Effector memory CD4-positive, alpha-beta T cell (primary cell): Measurements from ENCODE around the gene TMEM14A.
"Not testable (repeated sequence)": the region's sequence is repeated elsewhere in the genome, so short reads cannot be mapped to it uniquely, and the experiment has no call there.

Source experiments
- DNase-seq, 3 donors: peaks; one replicate each; pipeline ENCODE4 v3.0.0-alpha.2; 2020
- H3K27ac ChIP-seq: 2 replicates; pipeline ENCODE4 v1.7.0; 2013; ENCODE audit warnings: mild to moderate bottlenecking, low read length, moderate library complexity; ENCODE audit not compliant: insufficient read depth, poor library complexity, severe bottlenecking
- H3K27me3 ChIP-seq: replicated peaks from 2 replicates; pipeline ENCODE4 v1.7.0; 2013; ENCODE audit warnings: mild to moderate bottlenecking, low read length; ENCODE audit not compliant: insufficient read depth, control insufficient read depth, poor library complexity, severe bottlenecking
- H3K36me3 ChIP-seq: 2 replicates; pipeline ENCODE4 v1.7.0; 2013; ENCODE audit warnings: mild to moderate bottlenecking, low read length, moderate library complexity; ENCODE audit not compliant: control insufficient read depth, insufficient read depth
- H3K4me1 ChIP-seq: 2 replicates; pipeline ENCODE4 v1.7.0; 2013; ENCODE audit warnings: low read length, mild to moderate bottlenecking; ENCODE audit not compliant: control insufficient read depth, insufficient read depth, poor library complexity, severe bottlenecking
- H3K4me3 ChIP-seq: 2 replicates; pipeline ENCODE4 v1.7.0; 2013; ENCODE audit warnings: low read length, low read depth, mild to moderate bottlenecking; ENCODE audit not compliant: insufficient read depth, poor library complexity, severe bottlenecking
- H3K9me3 ChIP-seq: 2 replicates; pipeline ENCODE4 v1.7.0; 2013; ENCODE audit warnings: mild to moderate bottlenecking, low read length, moderate library complexity; ENCODE audit not compliant: control insufficient read depth

Gene TMEM14A

DNA sequence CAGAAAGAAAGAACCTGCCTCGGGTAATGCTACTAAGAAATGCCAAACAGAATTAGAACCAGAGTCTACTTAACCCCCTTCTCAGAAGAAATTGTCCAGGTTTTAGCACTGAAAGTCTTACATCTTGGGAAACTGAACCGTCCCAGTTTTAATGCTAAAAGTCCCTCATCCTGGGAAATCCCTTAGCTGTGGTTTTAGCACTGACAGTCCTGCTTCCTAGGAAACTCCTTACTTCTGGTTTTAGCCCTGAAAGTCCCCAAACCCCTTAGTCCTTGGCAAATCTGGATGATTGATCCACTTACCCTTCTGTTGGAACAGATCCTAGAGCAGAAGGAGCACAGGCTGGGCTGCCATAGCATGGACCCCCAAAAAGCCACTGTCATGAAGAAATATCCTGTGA, 4.8 kb upstream of the TMEM14A start:
- no peaks in the 10 kb centered on the region for H3K36me3 ChIP-seq
- no peak overlapping the region for H3K27ac ChIP-seq
- no peak for DNase-seq
- peaks cover 14% of the 10 kb centered on the region for H3K4me1 ChIP-seq
- no peak overlapping the region for H3K4me3 ChIP-seq
- no peaks in the 10 kb centered on the region for H3K27me3 ChIP-seq
- no peaks in the 10 kb centered on the region for H3K9me3 ChIP-seq

DNA sequence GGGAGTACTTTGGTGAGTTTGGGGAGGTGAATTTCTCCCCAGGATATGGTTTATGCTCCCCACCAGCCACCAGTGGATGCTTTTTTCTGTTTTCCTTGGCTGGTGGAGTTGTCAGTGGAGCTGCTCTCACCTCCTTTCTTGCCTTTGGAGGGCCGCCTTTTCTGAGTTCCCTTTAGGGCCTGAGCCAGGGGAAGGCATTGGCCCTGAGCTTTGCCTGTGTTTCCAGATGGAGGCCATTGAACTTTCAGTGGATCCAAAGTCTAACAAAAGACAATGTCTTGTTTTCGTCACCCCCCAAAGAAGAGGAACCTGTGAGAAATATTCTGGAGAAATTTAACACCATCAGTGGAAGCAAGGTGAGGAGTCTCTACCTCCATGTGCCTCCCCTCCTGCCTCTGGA, 4.4 kb upstream of the TMEM14A start:
- H3K27ac ChIP-seq: no peak overlapping the region
- H3K4me3 ChIP-seq: no peak overlapping the region

DNA sequence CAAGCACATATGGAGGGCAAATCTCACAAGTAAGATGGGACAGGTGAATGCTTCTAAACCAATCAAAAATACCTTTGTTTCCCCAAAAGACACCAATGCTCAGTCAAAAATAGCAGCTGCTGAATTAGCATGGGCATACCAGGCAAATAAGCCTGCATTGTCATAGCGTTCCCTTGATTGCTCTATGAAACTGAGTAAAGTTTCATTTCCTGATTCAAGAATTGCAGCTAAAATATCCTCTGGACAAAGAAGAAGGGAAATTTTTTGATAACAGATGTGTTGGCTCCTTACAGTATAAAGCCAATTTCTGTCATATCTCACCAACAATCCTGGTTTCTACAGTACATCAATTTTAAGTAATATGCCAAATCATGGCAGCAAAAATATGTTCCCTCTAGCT, 3.3 kb upstream of the TMEM14A start:
- no peak overlapping the region for H3K4me3 ChIP-seq
- no peak overlapping the region for H3K27ac ChIP-seq

More for the DNA sequence above, 4.4 kb upstream of the TMEM14A start:
- peaks cover 18% of the 10 kb centered on the region for H3K4me1 ChIP-seq
- DNase-seq: no peak
- no peaks in the 10 kb centered on the region for H3K27me3 ChIP-seq
- no peaks in the 10 kb centered on the region for H3K36me3 ChIP-seq
- H3K9me3 ChIP-seq: no peaks in the 10 kb centered on the region

DNA sequence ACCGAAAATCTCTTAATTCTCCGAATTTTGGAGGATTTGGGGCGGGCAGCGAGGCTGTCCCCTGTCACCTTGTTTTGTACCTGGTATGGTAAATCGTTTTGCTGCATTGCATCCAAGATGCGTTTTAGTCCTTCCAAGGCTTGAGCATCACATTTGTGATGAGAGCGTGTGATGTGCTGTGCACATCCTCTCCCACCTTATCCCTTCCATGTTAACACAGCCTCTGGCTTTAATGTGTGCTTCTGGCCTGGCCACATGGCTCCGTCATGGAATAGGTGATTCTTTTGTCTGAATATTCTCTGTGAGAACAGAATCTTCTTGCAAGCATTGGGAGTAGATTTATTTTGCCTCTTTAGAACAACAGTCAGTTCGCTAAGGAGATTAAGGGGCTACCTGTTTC, 763 bp downstream of the TMEM14A start:
- Histone ChIP-seq H3K27me3 (no peaks in the 10 kb centered on the region), H3K36me3 (no peaks in the 10 kb centered on the region), H3K4me1 (peaks cover 17% of the 10 kb centered on the region), H3K9me3 (no peaks in the 10 kb centered on the region), H3K27ac (no peak overlapping the region), H3K4me3 (peak overlapping the region; percentile 74)
- DNase-seq: no peak

More for the DNA sequence above, 3.3 kb upstream of the TMEM14A start:
- H3K4me1 ChIP-seq: peaks cover 25% of the 10 kb centered on the region
- DNase-seq: no peak
- no peaks in the 10 kb centered on the region for H3K36me3 ChIP-seq
- H3K27me3 ChIP-seq: no peaks in the 10 kb centered on the region
- no peaks in the 10 kb centered on the region for H3K9me3 ChIP-seq

DNA sequence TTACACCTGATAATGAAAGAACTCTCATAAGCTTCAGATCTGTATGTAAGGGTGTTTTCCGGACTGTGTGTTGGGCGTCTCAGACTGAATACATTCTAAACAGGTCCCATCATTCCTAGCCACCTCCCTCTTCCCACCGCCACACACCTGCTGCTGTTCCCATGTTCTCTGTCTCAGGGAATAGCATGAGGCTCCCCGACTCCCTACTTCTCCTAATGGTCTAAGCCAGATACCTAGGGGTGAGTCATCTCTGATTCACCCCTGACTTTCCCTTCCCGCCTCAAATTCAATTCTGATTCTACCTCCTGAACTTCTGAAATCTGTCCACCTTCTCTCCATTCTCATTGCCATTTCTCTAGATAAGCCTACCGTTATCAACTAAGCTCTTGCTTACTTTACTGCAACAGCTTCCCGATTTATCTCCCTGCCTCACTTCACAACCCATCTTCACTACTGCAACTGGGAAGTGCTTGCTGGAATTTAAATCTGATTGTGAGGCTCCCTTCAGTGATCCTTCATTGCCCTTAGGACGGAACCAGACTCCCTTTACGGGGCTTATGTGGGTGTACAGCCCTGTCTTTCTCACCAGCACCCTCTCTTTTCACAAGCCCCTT, 1.6 kb downstream of the TMEM14A start:
- Histone ChIP-seq H3K9me3 (no peaks in the 10 kb centered on the region), H3K4me1 (peaks cover 17% of the 10 kb centered on the region)
- DNase-seq: no peak

DNA sequence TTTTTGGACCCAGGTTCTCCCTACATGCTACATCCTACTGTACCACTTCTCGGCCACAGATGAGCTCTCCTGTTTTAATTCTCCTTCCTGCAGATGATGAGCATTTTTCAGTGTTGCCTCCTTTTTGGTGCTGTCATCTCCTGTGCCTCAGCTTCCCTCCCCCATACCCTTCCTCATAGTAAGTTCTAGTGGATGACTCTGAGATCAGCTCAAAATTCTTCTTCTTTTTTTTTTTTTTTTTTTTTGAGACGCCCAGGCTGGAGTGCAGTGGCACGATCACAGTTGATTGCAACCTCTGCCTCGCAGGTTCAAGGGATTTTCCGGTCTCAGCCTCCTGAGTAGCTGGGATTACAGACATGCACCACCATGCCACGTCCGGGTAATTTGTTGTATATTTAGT, 3.8 kb downstream of the TMEM14A start:
- Histone ChIP-seq H3K27me3 (no peaks in the 10 kb centered on the region), H3K36me3 (peaks cover 4% of the 10 kb centered on the region)
- no peak for DNase-seq

More for the DNA sequence above, 1.6 kb downstream of the TMEM14A start:
- Histone ChIP-seq H3K36me3 (no peaks in the 10 kb centered on the region), H3K27ac (no peak overlapping the region), H3K27me3 (no peaks in the 10 kb centered on the region), H3K4me3 (no peak overlapping the region)

DNA sequence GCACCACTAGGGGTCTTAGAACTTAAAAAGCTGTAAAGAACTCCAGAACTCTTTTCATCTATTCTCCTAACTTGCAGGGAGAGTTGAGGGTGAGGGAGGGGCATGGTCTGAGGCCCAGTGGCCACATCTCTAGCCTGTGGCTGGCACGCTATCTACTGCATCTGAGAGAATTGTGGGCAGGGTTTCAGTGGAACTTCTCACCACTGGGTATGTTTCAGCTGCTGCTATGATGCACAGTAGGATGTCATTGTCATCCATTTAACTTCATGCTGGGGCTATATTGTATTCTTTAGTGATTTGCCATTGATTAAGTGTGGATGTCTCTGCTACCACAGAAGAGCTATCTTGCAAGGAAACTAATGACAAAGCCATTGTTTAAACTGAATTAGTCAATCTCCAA, 4.5 kb downstream of the TMEM14A start:
- peaks cover 17% of the 10 kb centered on the region for H3K4me1 ChIP-seq
- H3K27me3 ChIP-seq: no peaks in the 10 kb centered on the region
- no peak overlapping the region for H3K27ac ChIP-seq
- H3K9me3 ChIP-seq: no peaks in the 10 kb centered on the region
- peaks cover 4% of the 10 kb centered on the region for H3K36me3 ChIP-seq
- DNase-seq: no peak
- H3K4me3 ChIP-seq: no peak overlapping the region

More for the DNA sequence above, 3.8 kb downstream of the TMEM14A start:
- no peak overlapping the region for H3K4me3 ChIP-seq
- peaks cover 17% of the 10 kb centered on the region for H3K4me1 ChIP-seq
- no peak overlapping the region for H3K27ac ChIP-seq
- no peaks in the 10 kb centered on the region for H3K9me3 ChIP-seq

DNA sequence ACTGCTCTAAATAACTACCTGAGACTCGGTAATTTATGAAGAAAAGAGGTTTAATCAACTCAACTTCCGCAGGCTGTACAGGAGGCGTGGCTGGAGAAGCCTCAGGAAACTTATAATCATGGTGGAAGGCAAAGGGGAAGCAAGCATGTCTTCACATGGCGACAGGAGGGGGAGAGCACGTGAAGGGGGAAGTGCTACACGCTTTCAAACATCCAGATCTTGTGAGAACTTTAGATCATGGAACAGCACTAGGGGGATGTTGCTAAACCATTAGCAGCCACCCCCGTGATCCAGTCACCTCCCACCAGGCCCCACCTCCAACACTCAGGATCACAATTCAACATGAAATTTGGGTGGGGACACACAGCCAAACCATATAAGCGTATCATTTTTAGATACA, 5.7 kb downstream of the TMEM14A start:
- H3K4me1 ChIP-seq, H3K9me3 ChIP-seq, H3K36me3 ChIP-seq, H3K27ac ChIP-seq, DNase-seq, H3K27me3 ChIP-seq, H3K4me3 ChIP-seq: not testable (repeated sequence)

DNA sequence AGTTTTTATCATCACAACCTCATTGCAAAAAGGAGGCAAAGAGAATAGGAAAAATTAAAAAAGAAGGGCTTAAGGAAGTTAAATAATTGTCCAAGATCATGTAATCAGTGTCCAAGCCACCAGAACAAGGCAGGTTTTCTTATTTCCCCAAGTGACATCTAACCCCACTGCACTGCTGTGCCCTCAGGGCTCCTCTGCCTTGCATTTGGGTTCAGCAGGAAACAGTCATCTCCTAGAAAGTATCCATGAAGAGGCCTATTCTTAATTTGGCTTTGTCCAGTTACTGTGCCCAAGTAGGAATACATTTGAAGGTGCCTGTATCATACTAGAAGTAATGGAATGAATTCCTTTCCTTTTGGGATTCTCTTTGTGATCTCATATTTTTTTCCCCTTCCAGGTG, 10.5 kb downstream of the TMEM14A start:
- no peaks in the 10 kb centered on the region for H3K9me3 ChIP-seq
- peaks cover 13% of the 10 kb centered on the region for H3K36me3 ChIP-seq
- H3K27me3 ChIP-seq: no peaks in the 10 kb centered on the region
- H3K4me3 ChIP-seq: no peak overlapping the region
- H3K4me1 ChIP-seq: no peaks in the 10 kb centered on the region
- no peak overlapping the region for H3K27ac ChIP-seq
- no peak for DNase-seq

DNA sequence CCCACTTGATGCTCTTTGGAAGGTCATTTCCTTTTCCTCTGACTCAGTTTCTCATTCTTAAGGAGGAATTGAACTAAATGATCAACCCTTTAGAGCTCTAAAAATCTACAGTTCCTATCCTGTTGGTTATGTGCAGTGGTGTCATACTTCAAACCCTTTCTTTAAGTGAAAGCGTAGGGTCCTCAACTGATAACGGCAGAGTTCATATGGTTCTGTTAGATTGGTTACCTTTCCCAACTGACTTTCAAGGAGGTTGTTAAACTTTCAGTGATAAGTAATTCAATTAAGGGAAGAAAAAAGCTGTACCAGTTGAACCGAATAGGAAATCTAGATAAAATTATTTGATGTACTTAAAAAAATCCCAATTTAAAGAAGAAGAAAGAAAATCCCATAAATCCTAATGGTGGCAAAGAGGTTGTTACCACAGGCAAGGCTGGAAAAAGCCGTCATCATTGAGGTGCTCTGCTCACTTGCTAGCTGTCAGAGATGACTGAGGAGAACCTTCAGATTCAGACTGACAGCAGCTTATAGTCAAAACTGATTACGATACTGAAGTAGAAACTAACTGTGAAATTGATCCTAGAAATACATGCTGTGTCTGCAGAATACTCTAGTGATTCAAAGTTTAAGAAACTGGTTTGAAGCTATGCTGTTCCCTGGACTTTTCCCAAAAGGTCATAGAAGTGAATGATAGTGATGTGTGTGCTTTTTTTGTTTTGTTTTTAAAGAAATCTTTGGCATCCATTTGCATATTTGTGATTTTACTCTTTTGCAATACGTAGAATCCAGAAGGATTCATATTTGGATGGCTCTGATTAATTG, 16.2 kb downstream of the TMEM14A start:
- no peaks in the 10 kb centered on the region for H3K9me3 ChIP-seq
- no peak overlapping the region for H3K4me3 ChIP-seq
- no peaks in the 10 kb centered on the region for H3K27me3 ChIP-seq
- H3K4me1 ChIP-seq: no peaks in the 10 kb centered on the region
- no peak for DNase-seq
- H3K36me3 ChIP-seq: no peaks in the 10 kb centered on the region
- no peak overlapping the region for H3K27ac ChIP-seq
